ENCODE results near the gene TVP23B. TPM values are rescaled to one million over a fixed set of nuclear protein-coding genes. Genes with fewer than 3 reads are reported as not detected.
"Not testable (repeated sequence)": the region's sequence is repeated elsewhere in the genome, so short reads cannot be mapped to it uniquely, and the experiment has no call there.

Gene TVP23B
- total RNA-seq, 2 experiments from 2014 or later = 40.7 to 43.2 TPM

- POLR2A ChIA-PET, CTCF ChIA-PET: not testable (repeated sequence)
Measured at GRCh38 chr17:18786890-18787289, 5.9 kb downstream of the TVP23B start.

DNA sequence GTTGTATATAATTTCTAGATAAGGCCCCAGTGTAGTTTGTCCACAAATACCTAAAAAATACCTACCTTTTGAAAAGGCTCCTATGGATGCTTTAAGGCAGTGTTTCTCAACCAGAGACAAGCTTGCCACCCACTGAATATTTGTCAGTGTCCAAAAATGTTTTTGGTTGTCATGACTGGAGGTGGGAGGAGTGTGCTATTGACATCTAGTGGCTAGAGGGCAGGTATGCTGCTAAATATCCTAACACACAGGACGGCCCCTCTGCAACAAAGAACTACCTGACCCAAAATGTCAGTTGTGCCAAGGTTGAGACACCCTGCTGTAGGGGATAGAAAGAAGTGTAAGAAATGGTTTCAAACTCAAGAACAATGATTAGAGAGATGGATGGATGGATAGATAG is 10.4 kb downstream of the TVP23B start:
- POLR2A ChIA-PET = not testable (repeated sequence)

GRCh38 chr17:18794841-18795240 is 13.9 kb downstream of the TVP23B start:
- CTCF ChIA-PET, POLR2A ChIA-PET: not testable (repeated sequence)

More for the DNA sequence above, 10.4 kb downstream of the TVP23B start:
- CTCF ChIA-PET = not testable (repeated sequence)

GRCh38 chr17:18796887-18797286 is 15.9 kb downstream of the TVP23B start:
- CTCF ChIA-PET, POLR2A ChIA-PET: not testable (repeated sequence)

GRCh38 chr17:18803458-18804245 is 22.7 kb downstream of the TVP23B start:
- POLR2A ChIA-PET = not testable (repeated sequence)

GRCh38 chr17:18815924-18816323 is 34.9 kb downstream of the TVP23B start:
- CTCF ChIA-PET = not testable (repeated sequence)

More at GRCh38 chr17:18803458-18804245, 22.7 kb downstream of the TVP23B start:
- CTCF ChIA-PET = not testable (repeated sequence)

GRCh38 chr17:18816489-18817371 is 35.7 kb downstream of the TVP23B start:
- CTCF ChIA-PET = interaction anchor here (0.7 kb wide), 1 partner anchor 44 kb away, joined by 3 read pairs; no protein-coding TSS in a partner anchor
- POLR2A ChIA-PET = not testable (repeated sequence)

More at GRCh38 chr17:18815924-18816323, 34.9 kb downstream of the TVP23B start:
- POLR2A ChIA-PET = not testable (repeated sequence)

DNA sequence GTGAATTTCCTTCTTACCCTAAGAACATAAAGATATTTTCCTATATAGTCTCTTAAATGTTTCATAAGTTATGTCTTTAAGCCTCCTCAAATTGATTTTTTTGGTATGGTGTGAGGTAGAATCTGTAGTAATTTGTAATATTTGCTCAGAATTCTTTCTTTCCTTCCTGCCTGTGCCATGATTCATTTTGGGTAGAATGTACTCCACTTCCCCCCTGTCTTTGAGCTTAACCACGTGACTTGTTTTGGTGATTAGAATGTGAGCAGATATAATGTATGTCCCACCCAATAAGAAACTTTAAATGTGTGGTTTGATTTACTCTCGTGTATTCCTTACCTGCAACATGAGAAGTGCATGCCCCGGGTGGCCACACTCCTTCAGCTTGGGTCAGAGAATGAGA is 40.4 kb downstream of the TVP23B start:
- POLR2A ChIA-PET, CTCF ChIA-PET: not testable (repeated sequence)

GRCh38 chr17:18827613-18828012 is 46.6 kb downstream of the TVP23B start:
- POLR2A ChIA-PET, CTCF ChIA-PET: not testable (repeated sequence)

GRCh38 chr17:18848501-18848900 is 67.5 kb downstream of the TVP23B start:
- ChIA-PET CTCF (no interaction called here), POLR2A (no interaction called here)

DNA sequence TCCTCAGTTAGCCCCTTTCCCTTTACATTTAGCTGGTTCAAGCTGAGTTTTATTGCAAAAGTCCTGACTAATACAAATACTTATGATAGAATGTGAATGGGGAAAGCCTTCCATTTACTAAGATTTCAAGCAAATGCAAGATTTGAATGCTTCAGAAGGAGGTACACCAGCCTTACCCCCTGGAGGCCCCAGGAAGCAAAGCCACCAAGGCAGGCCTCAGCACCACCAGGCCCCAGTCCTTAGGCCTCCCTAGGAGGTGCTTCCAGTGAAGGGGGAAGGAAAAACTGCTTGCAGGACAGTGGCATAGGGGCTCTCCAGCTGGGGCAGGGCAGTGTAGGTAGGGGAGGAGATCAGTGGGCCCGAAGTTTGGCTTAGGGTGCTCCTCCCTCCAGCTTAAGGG is 69.7 kb downstream of the TVP23B start:
- ChIA-PET POLR2A (no interaction called here), CTCF (interaction anchor here (1.4 kb wide), 1 partner anchor 10 kb away, joined by 4 read pairs; no protein-coding TSS in a partner anchor)

DNA sequence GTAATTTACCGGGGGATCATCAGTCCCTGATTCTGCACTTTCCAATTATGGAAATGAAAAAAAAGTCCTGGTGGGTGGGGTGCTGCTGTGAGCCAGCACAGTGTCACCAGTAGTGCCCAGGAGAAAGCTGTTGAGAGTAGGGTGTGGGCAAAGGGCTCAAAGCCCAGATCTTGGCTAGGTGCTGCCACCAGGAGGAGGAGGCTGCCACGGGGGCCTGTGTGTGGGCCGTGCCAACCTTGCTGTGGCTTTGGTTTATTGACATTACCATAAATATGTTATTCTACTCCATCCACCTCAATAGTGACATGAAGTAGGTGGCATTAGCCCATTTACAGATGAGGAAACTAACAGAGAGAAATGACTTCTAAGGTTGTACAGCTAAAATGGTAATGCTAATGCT is 70.2 kb downstream of the TVP23B start:
- ChIA-PET CTCF (interaction anchor here (1.4 kb wide), 1 partner anchor 9 kb away, joined by 4 read pairs; no protein-coding TSS in a partner anchor), POLR2A (no interaction called here)

GRCh38 chr17:18854956-18855355 is 74.0 kb downstream of the TVP23B start:
- CTCF ChIA-PET = no interaction called here
- POLR2A ChIA-PET = no interaction called here

DNA sequence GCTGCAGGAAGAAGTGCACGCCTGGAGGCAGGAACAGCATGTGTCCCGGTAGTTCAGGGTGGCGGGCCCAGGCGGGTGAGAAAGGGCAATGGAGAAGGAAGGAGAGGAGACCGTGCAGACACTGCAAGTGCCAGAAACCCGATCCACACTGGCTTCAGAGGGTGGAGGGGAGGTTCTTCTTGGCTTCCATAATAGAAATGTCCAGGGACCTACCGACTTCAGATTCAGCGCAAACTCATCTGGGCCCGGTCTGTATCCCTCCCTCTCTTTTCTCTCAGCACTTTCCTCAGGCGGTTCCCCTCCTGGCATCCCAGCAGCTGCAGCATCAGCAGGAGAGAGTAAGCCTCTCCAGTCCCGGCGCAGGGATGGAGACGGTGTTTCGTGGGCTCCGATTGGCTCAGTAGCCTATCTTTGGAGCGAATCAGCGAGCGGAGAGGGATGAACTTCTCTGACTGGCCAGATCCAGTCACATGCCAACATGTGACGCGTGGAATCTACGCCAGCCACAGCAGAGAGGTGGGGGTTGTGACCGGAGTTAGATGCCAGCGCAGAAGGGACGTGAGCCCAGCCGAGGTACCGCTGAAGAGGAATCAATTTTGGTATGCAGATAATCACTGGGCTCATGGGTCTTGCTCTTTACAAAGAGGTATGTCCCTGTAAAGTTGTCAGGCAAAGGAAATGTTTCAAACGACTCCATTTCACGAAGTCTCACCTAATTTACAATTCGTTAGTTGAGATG is 75.0 kb downstream of the TVP23B start:
- CTCF ChIA-PET = no interaction called here
- POLR2A ChIA-PET = no interaction called here

Other genes starting within 250 kb of the TVP23B start
- not detected for gene TBC1D28, start 136.8 kb upstream of the TVP23B start, total RNA-seq
- 1 to 10 TPM; 6.0 to 6.2 TPM for gene FOXO3B, start 98.9 kb upstream of the TVP23B start, total RNA-seq
- under 1 TPM in 1 of 2 experiments, not detected in 1; 0.19 TPM for gene FBXW10, start 37.1 kb upstream of the TVP23B start, total RNA-seq
- 10 to 100 TPM; 60.0 to 60.3 TPM for gene PRPSAP2, start 76.9 kb downstream of the TVP23B start, total RNA-seq
- not detected for gene SLC5A10, start 171.0 kb downstream of the TVP23B start, total RNA-seq
- gene FAM83G, start 223.6 kb downstream of the TVP23B start, total RNA-seq = 10 to 100 TPM; 11.2 to 11.6 TPM

All from activated CD8-positive, alpha-beta memory T cell treated with anti-CD3 and anti-CD28 coated beads for 36 hours (primary cell).